T-helper 17 cell (primary cell): ENCODE measurements around the gene XKR3. TPM values are rescaled to one million over a fixed set of nuclear protein-coding genes. Genes with fewer than 3 reads are reported as not detected.
"Not testable (repeated sequence)": the region's sequence is repeated elsewhere in the genome, so short reads cannot be mapped to it uniquely, and the experiment has no call there.

Experiments
- ATAC-seq: fragments of 150-1000 bp; cut with Tn5 transposase; 2 replicates; pipeline ENCODE4 v1.10.0; 2021; ENCODE audit warnings: mild to moderate bottlenecking, moderate library complexity
- DNase-seq, 3 donors: peaks; one replicate each; pipeline versions ENCODE4 v3.0.0 to v3.0.0-alpha.2; 2020 to 2021
- H3K9me3 ChIP-seq: one replicate; pipeline ENCODE4 v1.7.0; 2013; ENCODE audit warnings: low read length, mild to moderate bottlenecking; ENCODE audit not compliant: control insufficient read depth, poor library complexity, severe bottlenecking
- H3K27ac Mint-ChIP-seq: one replicate; pipeline ENCODE4 v1.8.0; 2022; ENCODE audit warnings: mild to moderate bottlenecking, moderate library complexity, mixed read lengths
- H3K27me3 Mint-ChIP-seq: one replicate; pipeline ENCODE4 v1.8.0; 2022; ENCODE audit warnings: mixed read lengths
- H3K36me3 Mint-ChIP-seq: one replicate; pipeline ENCODE4 v1.8.0; 2022; ENCODE audit warnings: low read depth, mixed read lengths
- H3K4me1 Mint-ChIP-seq: one replicate; pipeline ENCODE4 v1.8.0; 2022; ENCODE audit warnings: mild to moderate bottlenecking, mixed read lengths
- H3K4me3 Mint-ChIP-seq: one replicate; pipeline ENCODE4 v1.8.0; 2022; ENCODE audit warnings: mild to moderate bottlenecking, moderate library complexity, mixed read lengths
- total RNA-seq, 4 donors: library from RNA in 2 of 4; stranded (reverse) in 2 of 4; gene quantifications; one replicate each; pipeline ENCODE4 v1.2.3 and lab custom pipeline; 2022 to 2026

The XKR3 gene
- total RNA-seq, 2 donors from 2014 or later: 0.26 TPM; not detected in 1

DNA sequence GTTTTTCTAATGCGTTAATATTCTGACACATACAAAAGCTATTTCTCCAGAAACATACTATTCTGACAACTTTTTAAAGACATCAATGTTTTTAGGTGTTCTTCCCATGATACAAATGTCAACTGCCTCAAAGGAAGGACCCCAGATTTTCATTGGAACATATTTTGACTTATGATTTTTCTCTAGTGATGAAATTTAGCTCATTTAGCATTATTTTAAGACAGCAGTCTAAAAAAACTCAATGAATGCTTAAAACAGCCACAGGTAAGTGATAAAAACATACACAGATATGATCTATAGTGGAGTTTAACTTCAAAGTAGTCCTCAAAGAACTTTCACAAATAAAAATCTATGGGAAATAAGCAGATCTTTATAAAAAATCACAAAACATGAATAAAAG, 24.9 kb downstream of the XKR3 start:
- no peaks in the 10 kb centered on the region for H3K9me3 ChIP-seq
- Mint-ChIP-seq H3K27me3 (peaks cover 11% of the 10 kb centered on the region), H3K27ac (no peak overlapping the region), H3K36me3 (no peaks in the 10 kb centered on the region), H3K4me1 (no peaks in the 10 kb centered on the region), H3K4me3 (no peak overlapping the region)
- DNase-seq: no peak
- no peak for ATAC-seq

GRCh38 chr22:16795504-16795903, 29.7 kb downstream of the XKR3 start:
- H3K36me3 Mint-ChIP-seq, H3K4me1 Mint-ChIP-seq, H3K4me3 Mint-ChIP-seq, ATAC-seq, H3K27ac Mint-ChIP-seq, H3K9me3 ChIP-seq, DNase-seq, H3K27me3 Mint-ChIP-seq: not testable (repeated sequence)

DNA sequence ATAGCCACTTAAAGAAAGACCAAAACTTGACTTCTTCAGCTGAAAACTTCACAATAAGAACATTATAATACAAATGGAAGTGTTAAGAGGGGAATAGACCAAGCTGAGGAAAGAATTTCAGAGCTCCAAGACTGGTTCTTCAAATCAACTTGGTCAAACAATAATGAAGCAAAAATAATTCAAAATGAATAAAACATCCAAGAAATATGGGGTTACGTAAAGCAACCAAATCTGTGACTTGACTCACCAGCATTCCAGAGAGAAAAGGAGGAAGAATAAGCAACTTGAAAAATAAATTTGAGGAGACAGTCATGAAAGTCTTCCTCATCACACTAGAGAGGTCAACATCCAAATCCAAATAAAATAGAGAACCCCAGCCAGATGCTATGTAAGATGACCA, 31.4 kb downstream of the XKR3 start:
- Mint-ChIP-seq H3K4me1 (peaks cover 3% of the 10 kb centered on the region), H3K4me3 (no peak overlapping the region), H3K27me3 (peaks cover 9% of the 10 kb centered on the region), H3K27ac (no peak overlapping the region), H3K36me3 (no peaks in the 10 kb centered on the region)
- DNase-seq: no peak
- H3K9me3 ChIP-seq: no peaks in the 10 kb centered on the region
- no peak for ATAC-seq

DNA sequence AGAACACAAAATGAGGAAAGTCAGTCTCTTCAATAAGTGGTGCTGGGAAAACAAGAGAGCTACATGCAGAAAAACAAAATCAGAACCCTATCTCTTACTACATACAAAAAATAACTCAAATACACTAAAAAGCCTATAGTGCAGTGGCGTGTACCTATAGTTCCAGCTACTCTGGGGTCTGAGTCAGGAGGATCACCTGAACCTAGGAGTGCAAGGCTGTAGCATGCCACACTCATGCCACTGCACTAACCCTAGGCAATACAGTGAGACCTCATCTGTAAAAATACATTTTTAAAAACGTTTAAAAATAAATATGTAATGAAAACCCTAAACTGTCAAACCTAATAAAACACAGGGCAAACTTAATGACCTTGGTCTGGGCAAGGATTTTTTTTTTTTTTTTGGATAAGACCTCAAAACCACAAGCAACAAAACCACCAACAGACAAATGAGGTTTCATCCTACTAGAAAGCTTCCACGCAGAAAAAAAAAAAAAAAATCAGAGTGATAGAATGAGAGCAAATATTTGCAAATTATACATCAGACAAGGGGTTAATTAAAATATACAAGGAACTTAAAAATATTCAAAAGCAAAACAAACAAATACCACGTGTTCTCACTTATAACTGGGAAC, 35.2 kb downstream of the XKR3 start:
- no peaks in the 10 kb centered on the region for H3K9me3 ChIP-seq
- H3K4me1 Mint-ChIP-seq: peaks cover 3% of the 10 kb centered on the region
- H3K36me3 Mint-ChIP-seq: no peaks in the 10 kb centered on the region
- peak overlapping the region; percentile 53 for H3K4me3 Mint-ChIP-seq
- DNase-seq: no peak
- peaks cover 9% of the 10 kb centered on the region for H3K27me3 Mint-ChIP-seq
- no peak overlapping the region for H3K27ac Mint-ChIP-seq
- no peak for ATAC-seq

GRCh38 chr22:16783930-16784354, 41.3 kb downstream of the XKR3 start:
- no peaks in the 10 kb centered on the region for H3K9me3 ChIP-seq
- Mint-ChIP-seq H3K4me3 (no peak overlapping the region), H3K27me3 (peaks cover 12% of the 10 kb centered on the region), H3K4me1 (no peaks in the 10 kb centered on the region), H3K36me3 (no peaks in the 10 kb centered on the region), H3K27ac (no peak overlapping the region)
- ATAC-seq: no peak
- DNase-seq: no peak

- Mint-ChIP-seq H3K4me3 (no peak overlapping the region), H3K27me3 (peaks cover 15% of the 10 kb centered on the region), H3K4me1 (no peaks in the 10 kb centered on the region), H3K36me3 (no peaks in the 10 kb centered on the region), H3K27ac (no peak overlapping the region)
- H3K9me3 ChIP-seq: no peaks in the 10 kb centered on the region
- DNase-seq (no peak), ATAC-seq (no peak)
Observed at GRCh38 chr22:16783453-16783852, 41.8 kb downstream of the XKR3 start.

- Mint-ChIP-seq H3K36me3 (no peaks in the 10 kb centered on the region), H3K27ac (no peak overlapping the region), H3K4me3 (no peak overlapping the region), H3K4me1 (no peaks in the 10 kb centered on the region), H3K27me3 (peaks cover 17% of the 10 kb centered on the region)
- ATAC-seq (no peak), DNase-seq (no peak)
- H3K9me3 ChIP-seq: no peaks in the 10 kb centered on the region
Observed at GRCh38 chr22:16781764-16782329, 43.4 kb downstream of the XKR3 start.

DNA sequence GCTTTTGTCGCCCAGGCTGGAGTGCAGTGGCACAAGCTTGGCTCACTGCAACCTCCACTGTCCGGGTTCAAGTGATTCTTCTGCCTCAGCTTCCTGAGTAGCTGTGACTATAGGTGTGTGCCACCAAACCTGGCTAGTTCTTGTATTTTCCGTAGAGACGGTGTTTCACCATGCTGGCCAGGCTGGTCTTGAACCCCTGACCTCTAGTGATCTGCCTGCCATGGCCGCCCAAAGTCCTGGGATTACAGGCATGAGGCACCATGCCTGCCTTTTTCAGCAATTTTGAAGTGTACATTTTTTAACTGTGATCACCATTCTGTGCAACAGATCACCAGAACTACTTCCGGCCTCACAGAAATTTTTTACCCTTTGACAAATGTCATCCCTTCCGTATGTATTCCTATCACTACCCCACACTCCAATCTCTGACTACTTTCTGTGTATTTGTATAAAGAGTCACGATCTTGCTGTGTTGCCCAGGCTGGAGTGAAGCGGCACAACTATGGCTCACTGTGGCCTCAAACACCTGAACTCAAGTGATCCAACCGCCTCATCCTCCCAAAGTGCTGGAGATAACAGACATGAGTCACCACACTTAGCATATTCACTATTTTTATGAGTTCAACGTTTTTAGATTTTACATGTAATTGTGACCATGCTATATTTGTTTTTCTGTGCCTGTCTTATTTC, 44.0 kb downstream of the XKR3 start:
- H3K4me3 Mint-ChIP-seq: no peak overlapping the region
- no peaks in the 10 kb centered on the region for H3K4me1 Mint-ChIP-seq
- H3K27me3 Mint-ChIP-seq: peaks cover 17% of the 10 kb centered on the region
- H3K27ac Mint-ChIP-seq: no peak overlapping the region
- no peaks in the 10 kb centered on the region for H3K36me3 Mint-ChIP-seq
- H3K9me3 ChIP-seq: no peaks in the 10 kb centered on the region
- no peak for DNase-seq
- no peak for ATAC-seq

DNA sequence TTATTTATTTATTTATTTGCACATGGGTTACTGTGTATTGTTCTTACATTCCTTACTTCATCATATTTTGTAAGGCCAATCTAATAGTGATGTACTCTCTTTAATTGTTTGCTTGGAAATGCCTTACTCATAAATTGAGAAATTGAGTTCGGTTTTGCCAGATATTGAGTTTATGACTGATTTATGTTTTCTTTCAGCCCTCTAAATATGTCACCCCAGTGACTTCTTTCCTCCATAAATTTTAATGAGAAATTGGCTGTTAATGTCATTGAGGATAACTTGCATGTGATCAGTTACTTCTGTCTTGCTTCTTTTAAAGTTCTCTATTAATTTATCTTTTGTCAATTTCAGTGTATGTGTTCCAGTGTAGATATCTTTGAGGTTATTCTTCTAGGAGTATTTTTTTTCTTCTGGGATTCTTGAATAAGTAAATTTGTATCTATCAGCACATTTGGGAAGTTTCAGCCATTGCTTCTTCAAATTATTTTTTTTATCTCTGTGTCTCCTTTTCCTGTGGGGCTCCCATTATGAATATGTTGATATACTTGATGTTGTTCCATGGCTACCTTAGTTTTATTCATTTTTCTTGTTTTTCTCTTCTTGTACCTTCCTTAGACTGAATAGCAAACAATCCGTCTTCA, 47.8 kb downstream of the XKR3 start:
- no peaks in the 10 kb centered on the region for H3K4me1 Mint-ChIP-seq
- no peak overlapping the region for H3K4me3 Mint-ChIP-seq
- ATAC-seq (no peak), DNase-seq (no peak)
- no peaks in the 10 kb centered on the region for H3K9me3 ChIP-seq
- no peak overlapping the region for H3K27ac Mint-ChIP-seq
- H3K36me3 Mint-ChIP-seq: no peaks in the 10 kb centered on the region
- peaks cover 12% of the 10 kb centered on the region for H3K27me3 Mint-ChIP-seq

- Mint-ChIP-seq H3K27ac (no peak overlapping the region), H3K4me3 (no peak overlapping the region), H3K4me1 (no peaks in the 10 kb centered on the region), H3K36me3 (no peaks in the 10 kb centered on the region), H3K27me3 (peaks cover 6% of the 10 kb centered on the region)
- ATAC-seq: no peak
- no peak for DNase-seq
- H3K9me3 ChIP-seq: no peaks in the 10 kb centered on the region
Observed at GRCh38 chr22:16776080-16776479, 49.1 kb downstream of the XKR3 start.

DNA sequence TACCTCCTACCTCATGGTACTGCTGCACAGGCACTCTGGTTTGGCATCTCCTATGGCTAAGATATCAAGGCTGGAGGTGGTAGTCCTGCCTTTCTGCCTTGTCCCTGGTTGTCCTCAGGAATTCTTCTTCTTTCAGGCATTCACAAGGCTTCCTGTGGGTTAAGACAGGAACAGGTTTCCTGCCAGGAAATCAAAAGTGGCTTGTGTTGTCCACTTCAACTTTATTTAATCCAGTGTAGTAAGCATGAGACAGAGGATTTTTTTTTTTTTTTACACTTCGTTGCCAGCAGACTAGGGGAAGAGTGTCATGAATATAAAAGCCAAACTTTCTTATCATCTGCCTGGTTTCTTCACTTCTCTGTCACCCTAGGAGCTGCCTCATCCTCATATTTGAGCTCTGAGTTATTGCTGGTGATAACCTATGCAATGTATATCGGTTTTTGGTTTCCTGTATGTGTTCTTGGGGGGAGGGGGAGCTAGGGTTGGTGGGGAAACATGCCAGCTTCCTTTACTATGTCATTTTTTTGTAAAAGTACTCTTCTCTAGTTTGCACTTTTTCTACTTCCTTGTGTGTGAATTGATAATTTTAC, 50.2 kb downstream of the XKR3 start:
- ATAC-seq (no peak), DNase-seq (no peak)
- Mint-ChIP-seq H3K4me3 (no peak overlapping the region), H3K4me1 (no peaks in the 10 kb centered on the region), H3K36me3 (no peaks in the 10 kb centered on the region), H3K27me3 (peaks cover 5% of the 10 kb centered on the region), H3K27ac (no peak overlapping the region)
- H3K9me3 ChIP-seq: no peaks in the 10 kb centered on the region

DNA sequence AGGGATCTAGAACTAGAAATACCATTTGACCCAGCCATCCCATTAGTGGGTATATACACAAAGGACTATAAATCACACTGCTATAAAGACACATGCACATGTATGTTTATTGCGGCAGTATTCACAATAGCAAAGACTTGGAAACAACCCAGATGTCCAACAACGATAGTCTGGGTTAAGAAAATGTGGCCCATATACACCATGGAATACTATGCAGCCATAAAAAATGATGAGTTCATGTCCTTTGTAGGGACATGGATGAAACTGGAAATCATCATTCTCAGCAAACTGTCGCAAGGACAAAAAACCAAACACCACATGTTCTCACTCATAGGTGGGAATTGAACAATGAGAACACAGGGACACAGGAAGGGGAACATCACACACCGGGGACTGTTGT, 53.6 kb downstream of the XKR3 start:
- ATAC-seq, H3K27ac Mint-ChIP-seq, H3K4me3 Mint-ChIP-seq, H3K27me3 Mint-ChIP-seq, DNase-seq, H3K4me1 Mint-ChIP-seq, H3K36me3 Mint-ChIP-seq, H3K9me3 ChIP-seq: not testable (repeated sequence)

GRCh38 chr22:16767927-16768326, 57.3 kb downstream of the XKR3 start:
- not testable (repeated sequence) for DNase-seq, ATAC-seq, H3K4me3 Mint-ChIP-seq, H3K27ac Mint-ChIP-seq, H3K36me3 Mint-ChIP-seq, H3K4me1 Mint-ChIP-seq, H3K9me3 ChIP-seq, H3K27me3 Mint-ChIP-seq
